Subcutaneous abdominal adipose tissue (tissue), 5 donors: ENCODE data around the gene ZBED1.
"Not testable (repeated sequence)": the region's sequence is repeated elsewhere in the genome, so short reads cannot be mapped to it uniquely, and the experiment has no call there.

Source experiments
- H3K27ac ChIP-seq: one replicate; pipeline ENCODE4 v1.7.0; 2013; ENCODE audit warnings: low read depth, mild to moderate bottlenecking, inconsistent platforms, low read length, moderate library complexity
- H3K27me3 ChIP-seq, 5 donors: one replicate each; pipeline ENCODE4 v1.7.0; 2013; ENCODE audit warnings: low read length in 5 of 5, inconsistent platforms in 1 of 5; ENCODE audit not compliant: control insufficient read depth in 5 of 5, insufficient read depth in 4 of 5
- H3K36me3 ChIP-seq, 5 donors: one replicate each; pipeline ENCODE4 v1.7.0; 2013; ENCODE audit warnings: low read length in 5 of 5; ENCODE audit not compliant: control insufficient read depth in 5 of 5, insufficient read depth in 5 of 5
- H3K4me1 ChIP-seq, 5 donors: one replicate each; pipeline ENCODE4 v1.7.0; 2013; ENCODE audit warnings: low read length in 5 of 5, mild to moderate bottlenecking in 3 of 5, moderate library complexity in 1 of 5; ENCODE audit not compliant: control insufficient read depth in 5 of 5, insufficient read depth in 5 of 5
- H3K4me3 ChIP-seq, 5 donors: one replicate each; pipeline ENCODE4 v1.7.0; 2013; ENCODE audit warnings: low read length in 5 of 5, low read depth in 1 of 5
- H3K9ac ChIP-seq, 5 donors: one replicate each; pipeline ENCODE4 v1.7.0; 2013; ENCODE audit warnings: low read length in 5 of 5, mild to moderate bottlenecking in 4 of 5, moderate library complexity in 3 of 5
- H3K9me3 ChIP-seq, 5 donors: one replicate each; pipeline ENCODE4 v1.7.0; 2013; ENCODE audit warnings: low read length in 5 of 5; ENCODE audit not compliant: control insufficient read depth in 5 of 5
- donor health status: healthy.
- donor health status: healthy.
- donor health status: healthy.
- donor health status: healthy.
- donor health status: healthy.

ZBED1 gene

DNA sequence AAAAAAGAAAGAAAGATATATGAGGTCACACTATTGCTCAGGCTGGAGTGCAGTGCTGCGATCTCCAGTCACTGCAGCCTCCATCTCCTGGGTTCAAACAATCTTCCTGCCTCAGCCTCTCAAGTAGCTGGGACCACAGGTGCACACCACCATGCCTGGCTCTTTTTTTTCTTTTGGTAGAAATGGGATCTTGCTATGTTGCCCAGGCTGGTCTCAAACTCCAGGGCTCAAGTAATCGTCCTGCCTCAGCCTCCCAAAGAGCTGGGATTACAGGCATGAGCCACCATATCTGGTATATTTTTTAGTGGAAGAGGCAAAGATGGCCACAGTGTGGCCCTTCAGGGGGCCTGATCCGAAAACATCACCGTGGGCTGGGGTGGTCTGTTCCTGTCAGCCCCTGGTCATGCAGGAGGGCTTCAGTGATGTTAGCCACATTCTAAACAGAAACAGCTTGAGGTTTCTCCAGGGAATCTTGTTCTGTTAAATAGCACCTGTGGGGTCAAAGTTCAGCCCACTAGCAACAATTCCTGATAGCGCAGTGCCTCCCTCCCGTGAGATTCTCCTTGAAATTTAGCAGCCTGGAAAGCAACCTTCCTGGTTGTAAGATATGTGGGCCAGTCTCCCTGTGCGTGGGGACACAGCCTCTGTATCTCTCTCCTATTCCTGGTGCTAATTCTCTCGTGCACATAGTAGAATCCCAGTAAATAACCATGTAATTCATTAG is 7.3 kb upstream of the ZBED1 start:
- H3K4me3 ChIP-seq: no peak overlapping the region
- no peaks in the 10 kb centered on the region for H3K36me3 ChIP-seq
- H3K27ac ChIP-seq: no peak overlapping the region
- peaks cover 0 to 4% (median 0%) of the 10 kb centered on the region in 5 donors for H3K9me3 ChIP-seq
- H3K9ac ChIP-seq: no peak overlapping the region
- H3K4me1 ChIP-seq: no peaks in the 10 kb centered on the region
- no peaks in the 10 kb centered on the region for H3K27me3 ChIP-seq

DNA sequence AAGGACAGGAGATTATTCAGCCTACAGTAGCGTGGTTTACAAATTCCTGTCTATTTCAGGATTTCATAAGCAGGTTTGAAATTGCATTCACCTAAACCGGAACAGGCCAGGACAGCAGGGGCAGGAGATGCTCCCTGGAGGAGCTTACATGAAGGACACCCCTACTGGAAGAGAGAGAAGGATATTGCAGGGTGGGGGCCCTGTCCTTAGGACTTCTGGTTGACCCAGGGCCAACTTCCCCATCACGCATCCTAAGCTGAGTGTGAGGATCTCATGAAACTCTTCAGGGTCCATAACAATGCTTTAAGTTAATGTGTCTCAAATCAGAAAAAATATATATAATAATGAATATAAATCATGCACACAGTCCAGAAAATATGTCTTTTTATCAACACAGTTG is 6.4 kb upstream of the ZBED1 start:
- Histone ChIP-seq H3K9ac (no peak overlapping the region), H3K27ac (no peak overlapping the region), H3K27me3 (no peaks in the 10 kb centered on the region), H3K9me3 (peaks cover 0 to 4% (median 0%) of the 10 kb centered on the region in 5 donors), H3K4me1 (peaks cover 0 to 6% (median 0%) of the 10 kb centered on the region in 5 donors), H3K36me3 (no peaks in the 10 kb centered on the region), H3K4me3 (no peak overlapping the region)

DNA sequence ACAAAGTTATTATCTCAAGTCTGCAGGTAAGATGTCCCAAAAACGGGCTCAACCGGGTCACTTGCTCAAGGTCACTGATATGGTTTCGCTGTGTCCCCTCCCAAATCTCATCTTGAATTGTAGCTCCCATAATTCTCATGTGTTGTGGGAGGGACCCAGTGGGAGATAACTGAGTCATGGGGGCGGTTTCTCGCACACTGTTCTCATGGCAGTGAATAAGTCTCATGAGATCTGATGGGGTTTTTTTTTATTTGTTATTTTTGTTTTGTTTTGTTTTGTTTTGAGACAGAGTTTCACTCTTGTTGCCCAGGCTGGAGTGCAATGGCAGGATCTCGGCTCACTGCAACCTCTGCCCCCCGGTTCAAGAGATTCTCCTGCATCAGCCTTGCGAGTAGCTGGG is 4.6 kb upstream of the ZBED1 start:
- H3K27ac ChIP-seq, H3K4me3 ChIP-seq, H3K9ac ChIP-seq, H3K9me3 ChIP-seq, H3K4me1 ChIP-seq, H3K27me3 ChIP-seq, H3K36me3 ChIP-seq: not testable (repeated sequence)

DNA sequence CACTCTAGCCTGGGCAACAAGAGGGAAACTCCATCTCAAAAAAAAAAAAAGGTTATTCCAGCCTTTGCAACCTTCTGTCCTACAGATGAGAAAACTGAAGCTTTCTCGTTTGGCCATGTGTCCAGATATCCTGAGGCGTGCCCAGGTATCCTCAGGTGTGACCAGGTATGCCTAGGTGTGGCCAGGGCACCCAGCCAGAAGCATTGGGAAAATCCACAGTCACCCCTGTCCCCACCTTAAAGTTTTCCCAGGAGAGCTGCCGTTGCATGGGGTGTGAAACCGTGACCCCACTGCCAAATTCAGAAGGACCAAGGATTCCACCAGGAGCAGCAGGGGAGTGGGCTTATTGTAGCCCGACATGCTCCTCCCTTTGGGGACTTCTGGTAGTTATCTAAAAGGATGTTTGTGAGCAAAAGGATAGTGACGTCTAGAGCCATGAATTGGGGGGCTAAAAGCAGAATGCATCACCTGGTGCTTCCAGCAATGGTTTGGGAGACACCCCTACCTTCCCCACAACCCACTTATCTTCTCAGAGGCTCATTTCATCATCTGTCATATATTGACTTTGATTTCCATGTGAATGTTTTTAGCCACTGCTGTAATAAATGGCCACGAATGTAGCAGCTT is 4.0 kb upstream of the ZBED1 start:
- H3K4me3 ChIP-seq: no peak overlapping the region
- H3K9me3 ChIP-seq: no peaks in the 10 kb centered on the region
- H3K36me3 ChIP-seq: no peaks in the 10 kb centered on the region
- peaks cover 0 to 11% (median 3%) of the 10 kb centered on the region in 5 donors for H3K4me1 ChIP-seq
- H3K9ac ChIP-seq: no peak overlapping the region
- H3K27me3 ChIP-seq: no peaks in the 10 kb centered on the region
- H3K27ac ChIP-seq: no peak overlapping the region

DNA sequence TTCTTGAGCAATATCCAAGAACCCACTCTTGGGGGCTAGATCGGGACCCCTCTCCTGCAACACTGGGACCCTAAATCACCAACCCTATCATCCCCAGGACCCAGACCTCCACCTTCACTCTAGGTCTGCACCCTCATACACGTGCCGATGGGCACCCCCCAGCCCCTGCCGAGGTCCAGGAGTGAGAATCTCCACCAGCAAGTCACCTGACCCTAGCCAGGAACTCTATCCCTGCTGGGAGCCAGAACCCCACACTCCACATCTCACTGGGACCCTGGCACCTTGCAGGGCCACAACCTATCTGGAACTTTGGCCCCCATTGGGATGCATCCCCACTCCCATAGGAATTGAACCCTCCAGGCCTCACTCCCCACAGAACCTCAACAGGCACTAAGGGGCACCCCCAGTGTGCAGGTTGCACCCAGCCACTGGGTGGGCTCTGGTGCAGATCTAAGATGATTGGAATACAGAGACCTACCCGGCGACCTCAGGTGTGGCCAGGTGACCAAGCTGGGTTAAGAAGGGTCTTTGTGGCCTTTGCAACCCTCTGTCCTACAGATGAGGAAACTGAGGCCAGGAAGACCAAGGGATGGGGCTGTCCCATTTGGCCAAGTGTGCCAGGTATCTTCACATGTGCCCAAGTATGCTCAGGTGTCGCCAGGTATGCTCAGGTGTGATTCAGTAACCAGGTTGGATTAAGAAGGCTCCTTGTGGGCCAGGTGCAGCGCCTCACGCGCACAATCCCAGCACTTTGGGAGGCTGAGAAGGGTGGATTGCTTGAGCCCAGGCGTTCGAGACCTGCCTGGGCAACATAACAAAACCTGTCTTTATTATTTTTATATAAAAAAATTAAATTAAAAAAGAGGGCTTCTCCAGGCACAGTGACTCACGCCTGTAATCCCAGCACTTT is 3.1 kb upstream of the ZBED1 start:
- Histone ChIP-seq H3K9me3 (no peaks in the 10 kb centered on the region), H3K27me3 (no peaks in the 10 kb centered on the region), H3K4me3 (no peak overlapping the region), H3K4me1 (peaks cover 1 to 21% (median 13%) of the 10 kb centered on the region in 5 donors), H3K9ac (no peak overlapping the region), H3K36me3 (no peaks in the 10 kb centered on the region), H3K27ac (no peak overlapping the region)

DNA sequence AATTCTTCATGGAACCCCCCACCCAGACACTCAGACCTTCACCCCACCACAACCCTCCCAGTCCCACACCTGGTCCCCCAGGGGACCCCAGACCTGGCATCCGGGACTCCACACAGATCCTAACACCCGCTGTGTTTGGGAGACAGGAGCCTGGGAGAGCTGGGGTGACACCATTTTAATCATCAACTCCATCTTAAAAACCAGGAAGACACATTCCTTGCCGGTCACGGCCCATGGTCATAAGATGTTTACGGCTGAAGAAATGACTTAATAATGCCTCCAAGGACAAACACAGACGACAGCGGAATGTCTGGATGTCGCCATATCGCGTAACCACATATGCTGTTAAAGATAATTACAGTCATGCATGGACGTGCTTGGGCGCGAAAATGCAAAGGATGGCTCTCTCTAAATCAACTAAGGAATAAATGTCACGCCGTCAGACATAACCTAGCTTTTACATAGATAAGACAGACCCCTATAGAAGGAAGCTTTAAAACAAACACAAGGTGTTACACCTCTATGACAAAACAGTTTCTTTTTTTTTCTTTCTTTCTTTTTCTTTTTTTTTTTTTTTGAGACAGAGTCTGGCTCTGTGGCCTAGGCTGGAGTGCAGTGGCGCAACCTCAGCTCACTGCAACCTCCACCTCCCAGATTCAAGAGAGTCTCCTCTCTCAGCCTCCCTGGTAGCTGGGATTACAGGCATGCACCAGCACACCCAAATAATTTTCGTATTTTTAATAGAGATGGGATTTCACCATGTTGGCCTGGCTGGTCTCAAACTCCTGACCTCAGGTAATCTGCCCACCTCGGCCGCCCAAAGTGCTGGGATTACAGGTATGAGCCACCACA is 2.1 kb upstream of the ZBED1 start:
- Histone ChIP-seq H3K4me3 (no peak overlapping the region), H3K27ac (no peak overlapping the region)

DNA sequence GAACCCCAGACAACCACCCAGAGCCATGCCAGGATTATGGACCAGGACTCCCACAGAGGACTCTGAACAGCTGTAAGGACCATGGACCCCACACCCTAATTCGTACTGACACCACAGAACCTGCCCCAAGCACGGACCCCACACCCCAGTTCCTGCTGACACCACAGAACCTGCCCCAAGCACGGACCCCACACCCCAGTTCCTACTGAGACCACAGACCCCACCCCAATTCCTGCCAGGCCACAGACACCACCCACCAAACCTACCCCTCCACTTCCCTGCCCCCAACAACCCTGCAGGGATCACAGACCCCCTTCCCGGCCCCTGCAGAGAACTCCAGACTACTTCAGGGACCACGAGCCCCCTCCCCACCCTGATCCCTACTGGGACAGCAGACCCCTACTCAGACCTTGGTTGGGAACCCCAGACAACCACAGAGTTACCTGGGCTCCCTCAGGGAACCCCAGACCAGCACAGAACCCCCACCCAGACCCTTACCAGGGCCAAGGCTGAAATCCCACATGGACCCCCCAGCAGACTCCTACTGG is 1.4 kb upstream of the ZBED1 start:
- Histone ChIP-seq H3K4me1 (peaks cover 6 to 37% (median 29%) of the 10 kb centered on the region in 5 donors), H3K36me3 (no peaks in the 10 kb centered on the region), H3K9ac (no peak overlapping the region), H3K9me3 (no peaks in the 10 kb centered on the region), H3K27ac (no peak overlapping the region), H3K4me3 (no peak overlapping the region), H3K27me3 (no peaks in the 10 kb centered on the region)

More for the DNA sequence above, 2.1 kb upstream of the ZBED1 start:
- Histone ChIP-seq H3K4me1 (peaks cover 6 to 30% (median 22%) of the 10 kb centered on the region in 5 donors), H3K36me3 (no peaks in the 10 kb centered on the region), H3K9me3 (no peaks in the 10 kb centered on the region), H3K27me3 (no peaks in the 10 kb centered on the region), H3K9ac (no peak overlapping the region)

DNA sequence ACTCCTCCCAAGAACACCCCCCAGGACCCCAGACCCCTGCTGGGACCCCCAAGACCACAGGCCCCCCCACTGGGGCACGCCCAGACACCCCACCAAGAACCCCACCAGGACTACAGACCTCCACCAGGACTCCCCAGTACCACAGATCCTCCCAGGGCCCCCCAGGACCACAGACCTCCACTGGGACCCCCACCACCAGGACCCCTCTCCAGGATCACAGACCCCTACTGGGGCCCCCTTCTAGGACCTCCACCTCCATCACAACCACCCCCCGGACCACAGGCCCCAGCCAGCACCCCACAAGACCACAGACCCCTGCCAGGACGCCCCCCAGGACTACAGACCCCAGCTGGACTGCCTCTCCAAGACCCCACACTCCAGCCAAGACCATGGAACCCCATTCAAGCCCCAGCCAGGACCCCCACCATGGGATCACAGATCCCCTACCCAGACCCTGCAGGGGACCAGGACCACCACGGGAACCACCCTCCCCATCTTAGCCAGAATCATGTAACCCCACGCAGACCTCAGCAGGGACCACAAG is 855 bp upstream of the ZBED1 start:
- no peak overlapping the region for H3K27ac ChIP-seq
- no peak overlapping the region for H3K9ac ChIP-seq
- H3K36me3 ChIP-seq: no peaks in the 10 kb centered on the region

More for the DNA sequence above, 855 bp upstream of the ZBED1 start:
- Histone ChIP-seq H3K27me3 (no peaks in the 10 kb centered on the region), H3K4me1 (peaks cover 6 to 41% (median 31%) of the 10 kb centered on the region in 5 donors), H3K9me3 (no peaks in the 10 kb centered on the region), H3K4me3 (no peak overlapping the region)
